Endothelial cell of umbilical vein (primary cell): ENCODE data around the gene SMIM33. TPM values are rescaled to one million over a fixed set of nuclear protein-coding genes. Genes with fewer than 3 reads are reported as not detected.

Experiments used
- BruUV-seq: library from RNA; stranded (reverse); fragments of 400-500 nt; replicated peaks from 2 replicates; lab custom pipeline; 2021; lab: Mats Ljungman, UMichigan
- CTCF ChIA-PET: fragments of 300-600, 350-600 bp; sonication (Branson Sonifier 250); formaldehyde crosslinking; loops from one replicate; lab custom pipeline; 2021; ENCODE audit warnings: antibody characterized with exemption, inconsistent platforms; lab: Charles Lee
- POLR2A ChIA-PET: fragments of 300-600, 350-600 bp; sonication (Branson Sonifier 250); formaldehyde crosslinking; loops from one replicate; lab custom pipeline; 2021; ENCODE audit warnings: antibody characterized with exemption, inconsistent platforms; lab: Charles Lee
- DNase-seq: peaks from one replicate; pipeline ENCODE4 v3.0.0-alpha.2; 2011; ENCODE audit warnings: low read depth, low spot score
- FAIRE-seq: peaks from 2 replicates; lab custom pipeline; 2011; peaks lifted over from hg19 to GRCh38; lab: Jason Lieb, UNC
- H2AFZ ChIP-seq: 2 replicates; pipeline ENCODE4 v1.6.0; 2012; ENCODE audit warnings: low read depth, low read length, control low read depth, inconsistent platforms
- H3K27ac ChIP-seq: 2 replicates; pipeline ENCODE4 v1.5.1; 2011; ENCODE audit warnings: low read depth, mild to moderate bottlenecking, control low read depth, low read length, moderate library complexity; ENCODE audit not compliant: insufficient read depth
- H3K27me3 ChIP-seq, 2 experiments: 2 replicates each; pipeline versions ENCODE4 v1.6.0 to v1.6.1; 2011; ENCODE audit warnings: low read length in 2 of 2, mixed read lengths in 1 of 2; ENCODE audit not compliant: control insufficient read depth in 2 of 2, insufficient read depth in 2 of 2
- H3K36me3 ChIP-seq, 2 experiments: 2 replicates in 1 of 2; 3 replicates in 1 of 2; pipeline ENCODE4 v1.5.1; 2011; ENCODE audit warnings: low read length in 2 of 2, mild to moderate bottlenecking in 1 of 2, moderate library complexity in 1 of 2; ENCODE audit not compliant: control insufficient read depth in 2 of 2, insufficient read depth in 2 of 2; ENCODE audit errors: extremely low read depth in 1 of 2
- H3K4me1 ChIP-seq: 3 replicates; pipeline ENCODE4 v1.5.1; 2011; ENCODE audit warnings: mild to moderate bottlenecking, low read length; ENCODE audit not compliant: control insufficient read depth, insufficient read depth; ENCODE audit errors: extremely low read depth
- H3K4me2 ChIP-seq: 2 replicates; pipeline ENCODE4 v1.6.1; 2011; ENCODE audit warnings: low read length, control low read depth, mixed read lengths; ENCODE audit not compliant: insufficient read depth
- H3K4me3 ChIP-seq, 3 experiments: fragments of 200-600 bp in 1 of 3; sonication (generic), shearing (Covaris generic) in 1 of 3; replicated peaks in 1 of 3; 2 replicates each; pipeline ENCODE4 v1.5.1; 2011 to 2016; ENCODE audit warnings: control low read depth in 3 of 3, low read length in 3 of 3, mild to moderate bottlenecking in 2 of 3, inconsistent platforms in 1 of 3, low read depth in 1 of 3, moderate library complexity in 1 of 3; ENCODE audit not compliant: insufficient read depth in 1 of 3
- H3K79me2 ChIP-seq: 2 replicates; pipeline ENCODE4 v1.6.0; 2012; ENCODE audit warnings: low read length, inconsistent platforms; ENCODE audit not compliant: control insufficient read depth, insufficient read depth
- H3K9ac ChIP-seq: replicated peaks from 2 replicates; pipeline ENCODE3; 2011; ENCODE audit warnings: low read length, control low read depth; ENCODE audit not compliant: insufficient read depth; ENCODE audit errors: extremely low read depth
- H3K9me1 ChIP-seq: replicated peaks from 3 replicates; pipeline ENCODE4 v1.6.0; 2011; ENCODE audit warnings: mild to moderate bottlenecking, low read length; ENCODE audit not compliant: control insufficient read depth, insufficient read depth; ENCODE audit errors: extremely low read depth
- H3K9me3 ChIP-seq: replicated peaks from 2 replicates; pipeline ENCODE4 v1.5.1; 2012; ENCODE audit warnings: low read length, inconsistent platforms; ENCODE audit not compliant: control insufficient read depth, insufficient read depth
- H4K20me1 ChIP-seq: replicated peaks from 2 replicates; pipeline ENCODE3; 2011; ENCODE audit warnings: mild to moderate bottlenecking, low read length; ENCODE audit not compliant: control insufficient read depth, insufficient read depth; ENCODE audit errors: extremely low read depth
- CTCF ChIP-seq, 2 donors: IDR thresholded peaks; 1 replicate in 1 of 2; 2 replicates in 1 of 2; pipeline ENCODE4 v1.5.1; 2011; ENCODE audit warnings: low read length in 2 of 2, mild to moderate bottlenecking in 2 of 2, moderate library complexity in 2 of 2, control low read depth in 1 of 2, inconsistent platforms in 1 of 2, low read depth in 1 of 2; ENCODE audit not compliant: insufficient read depth in 1 of 2; ENCODE audit errors: extremely low read depth in 1 of 2
- EZH2 ChIP-seq: IDR thresholded peaks from 2 replicates; pipeline ENCODE4 v1.6.1; 2012; ENCODE audit warnings: borderline replicate concordance, low read depth, mild to moderate bottlenecking, moderate library complexity, low read length, inconsistent platforms; ENCODE audit not compliant: severe bottlenecking
- FOS ChIP-seq: IDR thresholded peaks from 2 replicates; pipeline ENCODE4 v1.6.1; 2011; ENCODE audit warnings: mild to moderate bottlenecking, low read length, moderate library complexity, borderline replicate concordance; ENCODE audit not compliant: insufficient read depth
- GATA2 ChIP-seq: IDR thresholded peaks from 2 replicates; pipeline ENCODE4 v1.7.0; 2011; ENCODE audit warnings: low read depth, mild to moderate bottlenecking, moderate library complexity, mixed read lengths, low read length; ENCODE audit not compliant: insufficient read length, insufficient read depth
- JUN ChIP-seq: IDR thresholded peaks from 2 replicates; pipeline ENCODE4 v1.6.1; 2011; ENCODE audit warnings: borderline replicate concordance, low read depth; ENCODE audit not compliant: insufficient read length, insufficient read depth
- MYC ChIP-seq: IDR thresholded peaks from one replicate; pipeline ENCODE4 v1.6.1; 2011; ENCODE audit warnings: mild to moderate bottlenecking, low read depth, low read length
- POLR2A ChIP-seq: IDR thresholded peaks from 2 replicates; pipeline ENCODE4 v1.6.1; 2012; ENCODE audit warnings: low read depth, mild to moderate bottlenecking, control low read depth, low read length
- POLR2AphosphoS5 ChIP-seq: IDR thresholded peaks from 2 replicates; pipeline ENCODE4 v1.6.1; 2012; ENCODE audit warnings: low read depth, mild to moderate bottlenecking, control low read depth, low read length, moderate library complexity; ENCODE audit not compliant: insufficient read depth
- dilution Hi-C: fragments of 300-500 bp; cut with MboI; formaldehyde crosslinking; loops from one replicate; pipeline ENCODE4 v1.15.0; 2019; ENCODE audit warnings: low sequenced_read_pairs; ENCODE audit not compliant: extremely low pct_ligation_motif_present
- intact Hi-C: fragments of 100-400 bp; cut with micrococcal nuclease; formaldehyde crosslinking; loops from one replicate; pipeline ENCODE4 v1.10.0; 2022
- polyA plus RNA-seq, 4 experiments: library from polyadenylated mRNA; depleted of rRNA in 3 of 4; stranded (reverse) in 3 of 4; unstranded in 1 of 4; fragments of >200 nt; gene quantifications; 2 replicates each; pipeline versions ENCODE4 v1.2.1 to v1.2.3, GENCODE V29; 2011 to 2012; ENCODE audit warnings: missing spikeins in 1 of 4
- total RNA-seq: library from RNA; stranded (reverse); gene quantifications from 2 replicates; pipeline ENCODE4 v1.2.3, GENCODE V29; 2021
- TF ChIP-seq, protein P1 (sequence below): IDR thresholded peaks from 2 replicates; pipeline ENCODE4 v1.6.1; 2011; ENCODE audit not compliant: insufficient read depth, insufficient read length

Gene SMIM33
- total and polyA plus RNA-seq, 2 donors (not counting 3 experiments of a cell fraction or from before 2014, with no cell fraction given) = not detected

GRCh38 chr5:139430015-139430414 is 40.8 kb upstream of the SMIM33 start:
- Histone ChIP-seq H3K79me2 (no peaks in the 10 kb centered on the region), H3K27me3 (no peaks in the 10 kb centered on the region), H3K27ac (no peak overlapping the region), H3K9ac (no peak overlapping the region), H3K4me3 (no peak overlapping the region), H3K4me1 (no peaks in the 10 kb centered on the region), H4K20me1 (no peaks in the 10 kb centered on the region), H3K9me1 (no peaks in the 10 kb centered on the region), H3K36me3 (peaks cover 5 to 22% of the 10 kb centered on the region in 2 experiments), H2AFZ (no peak overlapping the region), H3K4me2 (no peak overlapping the region), H3K9me3 (no peaks in the 10 kb centered on the region)
- intact Hi-C loops = no loop called here
- FAIRE-seq (no peak), DNase-seq (no peak)
- CTCF ChIA-PET = interaction anchor here (1.0 to 1.2 kb wide), 3 partner anchors 43 to 84 kb away, joined by 3 to 5 read pairs (median 3); no protein-coding TSS in a partner anchor
- TF ChIP-seq, protein P1, sequence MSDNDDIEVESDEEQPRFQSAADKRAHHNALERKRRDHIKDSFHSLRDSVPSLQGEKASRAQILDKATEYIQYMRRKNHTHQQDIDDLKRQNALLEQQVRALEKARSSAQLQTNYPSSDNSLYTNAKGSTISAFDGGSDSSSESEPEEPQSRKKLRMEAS = no peak
- TF ChIP-seq FOS = no peak
- no peak for TF ChIP-seq EZH2
- no peak for TF ChIP-seq JUN
- no peak for TF ChIP-seq CTCF (IDR thresholded peaks at IDR 0.05; ENCODE audit: extremely low read depth in 1 of 2, insufficient read depth in 1 of 2, low read depth in 1 of 2, low read length in 2 of 2)
- no peak for TF ChIP-seq GATA2
- no peak for TF ChIP-seq POLR2AphosphoS5
- TF ChIP-seq POLR2A = no peak
- no peak for TF ChIP-seq MYC
- no TSS peak for BruUV-seq
- dilution Hi-C loops = no loop called here
- POLR2A ChIA-PET = interaction anchor here (1.3 kb wide), 1 partner anchor 9 kb away, joined by 3 read pairs; the partner anchor contains the start of gene DNAJC18
